ENCODE measurements around the gene NUDT6. TPM values are rescaled to one million over a fixed set of nuclear protein-coding genes. Genes with fewer than 3 reads are reported as not detected.
"Not testable (repeated sequence)": the region's sequence is repeated elsewhere in the genome, so short reads cannot be mapped to it uniquely, and the experiment has no call there.

The NUDT6 gene
- polyA plus RNA-seq, 1 donor from 2014 or later: 12.4 TPM

- Histone ChIP-seq H3K9me3 (ENCODE audit: low read length) (no peaks in the 10 kb centered on the region), H3K4me2 (ENCODE audit: low read length) (no peak overlapping the region), H3K9me2 (ENCODE audit: insufficient read depth, low read length) (no peaks in the 10 kb centered on the region), H3K36me3 (ENCODE audit: insufficient read depth, low read length) (no peaks in the 10 kb centered on the region), H3K79me2 (replicated peaks; ENCODE audit: insufficient read depth, low read length) (peaks cover 7% of the 10 kb centered on the region), H4K20me1 (ENCODE audit: insufficient read depth) (no peaks in the 10 kb centered on the region), H3K9ac (ENCODE audit: low read length) (no peak overlapping the region), H2AFZ (ENCODE audit: low read depth, low read length) (no peak overlapping the region), H3K27ac (ENCODE audit: low read length) (no peak overlapping the region), H3F3A (ENCODE audit: insufficient read depth, low read length, poor library complexity, severe bottlenecking) (no peaks in the 10 kb centered on the region), H3K4me3 (ENCODE audit: low read length) (no peak overlapping the region), H3K27me3 (ENCODE audit: insufficient read depth, low read depth, low read length) (no peaks in the 10 kb centered on the region)
- no peak for TF ChIP-seq TAF1 (IDR thresholded peaks at IDR 0.05; ENCODE audit: low read depth)
- no peak for TF ChIP-seq SMC3 (conservative IDR thresholded peaks at IDR 0.05; ENCODE audit: poor library complexity)
- TF ChIP-seq REST (IDR thresholded peaks at IDR 0.05; ENCODE audit: borderline replicate concordance): no peak
- TF ChIP-seq RAD21 (conservative IDR thresholded peaks at IDR 0.05): no peak
These were observed 48.4 kb downstream of the NUDT6 start for GRCh38 chr4:122873821-122874593.

GRCh38 chr4:122873146-122873545 lies 49.3 kb downstream of the NUDT6 start:
- TF ChIP-seq SMC3 (conservative IDR thresholded peaks at IDR 0.05; ENCODE audit: poor library complexity): no peak
- TF ChIP-seq RAD21 (conservative IDR thresholded peaks at IDR 0.05): no peak
- no peak for TF ChIP-seq CTCF (IDR thresholded peaks at IDR 0.05; ENCODE audit: poor library complexity, severe bottlenecking)
- no peak for TF ChIP-seq MXI1 (conservative IDR thresholded peaks at IDR 0.05; ENCODE audit: poor library complexity, severe bottlenecking)
- TF ChIP-seq EP300 (conservative IDR thresholded peaks at IDR 0.05; ENCODE audit: poor library complexity, severe bottlenecking): no peak
- no peak for TF ChIP-seq REST (IDR thresholded peaks at IDR 0.05; ENCODE audit: borderline replicate concordance)
- TF ChIP-seq POLR2AphosphoS5 (IDR thresholded peaks at IDR 0.05): no peak
- TF ChIP-seq EZH2 (IDR thresholded peaks at IDR 0.05; ENCODE audit: borderline replicate concordance, insufficient read depth, low read length, poor library complexity, severe bottlenecking): no peak
- no peak for TF ChIP-seq TAF1 (IDR thresholded peaks at IDR 0.05; ENCODE audit: low read depth)
- no peaks in the 10 kb centered on the region for H3K36me3 ChIP-seq (ENCODE audit: insufficient read depth, low read length)
- no peak overlapping the region for H2AFZ ChIP-seq (ENCODE audit: low read depth, low read length)
- H3K4me2 ChIP-seq (ENCODE audit: low read length): no peak overlapping the region
- no peak overlapping the region for H3K4me3 ChIP-seq (ENCODE audit: low read length)
- H4K20me1 ChIP-seq (ENCODE audit: insufficient read depth): no peaks in the 10 kb centered on the region
- no peak overlapping the region for H3K9ac ChIP-seq (ENCODE audit: low read length)
- no peak overlapping the region for H3K27ac ChIP-seq (ENCODE audit: low read length)
- peaks cover 7% of the 10 kb centered on the region for H3K79me2 ChIP-seq (replicated peaks; ENCODE audit: insufficient read depth, low read length)
- no peaks in the 10 kb centered on the region for H3K9me3 ChIP-seq (ENCODE audit: low read length)
- no peaks in the 10 kb centered on the region for H3F3A ChIP-seq (ENCODE audit: insufficient read depth, low read length, poor library complexity, severe bottlenecking)
- no peaks in the 10 kb centered on the region for H3K27me3 ChIP-seq (ENCODE audit: insufficient read depth, low read depth, low read length)
- no peaks in the 10 kb centered on the region for H3K9me2 ChIP-seq (ENCODE audit: insufficient read depth, low read length)

GRCh38 chr4:122868235-122868634 lies 54.2 kb downstream of the NUDT6 start:
- not testable (repeated sequence) for H3K27ac ChIP-seq (ENCODE audit: low read length); H3F3A ChIP-seq (ENCODE audit: insufficient read depth, low read length, poor library complexity, severe bottlenecking); H3K9ac ChIP-seq (ENCODE audit: low read length); H4K20me1 ChIP-seq (ENCODE audit: insufficient read depth); H3K4me2 ChIP-seq (ENCODE audit: low read length); H3K27me3 ChIP-seq (ENCODE audit: insufficient read depth, low read depth, low read length); H3K36me3 ChIP-seq (ENCODE audit: insufficient read depth, low read length); H3K9me3 ChIP-seq (ENCODE audit: low read length); H2AFZ ChIP-seq (ENCODE audit: low read depth, low read length); H3K9me2 ChIP-seq (ENCODE audit: insufficient read depth, low read length); H3K4me3 ChIP-seq (ENCODE audit: low read length)
- peaks cover 13% of the 10 kb centered on the region for H3K79me2 ChIP-seq (replicated peaks; ENCODE audit: insufficient read depth, low read length)

Data from neural cell (in vitro differentiated cells).